Upper lobe of left lung (tissue), 6 donors: ENCODE data around the gene CRIP3. TPM values are rescaled to one million over a fixed set of nuclear protein-coding genes. Genes with fewer than 3 reads are reported as not detected.

ENCODE experiments used
- ATAC-seq, 2 donors: fragments of 200-7000 bp; cut with Tn5 transposase; one replicate each; pipeline ENCODE4 v1.9.1; 2022; ENCODE audit warnings: mild to moderate bottlenecking in 2 of 2, moderate library complexity in 2 of 2; ENCODE audit not compliant: low FRiP score in 2 of 2
- DNase-seq, 2 donors: peaks; one replicate each; pipeline ENCODE4 v3.0.0-alpha.2; 2019 to 2020
- H3K27ac ChIP-seq, 4 donors: fragments of 200-600 bp; sonication (generic); one replicate each; pipeline ENCODE4 v1.5.1; 2016 to 2019
- H3K27me3 ChIP-seq, 4 donors: fragments of 200-600 bp; sonication (generic); one replicate each; pipeline ENCODE4 v1.5.1; 2017 to 2019
- H3K36me3 ChIP-seq, 4 donors: fragments of 200-600 bp; sonication (generic); one replicate each; pipeline ENCODE4 v1.5.1; 2016 to 2019
- H3K4me1 ChIP-seq, 4 donors: fragments of 200-600 bp; sonication (generic); one replicate each; pipeline ENCODE4 v1.5.1; 2018 to 2019
- H3K4me3 ChIP-seq, 4 donors: fragments of 200-600 bp; sonication (generic); one replicate each; pipeline ENCODE4 v1.5.1; 2017 to 2019; ENCODE audit warnings: mild to moderate bottlenecking in 2 of 4, moderate library complexity in 1 of 4
- H3K9me3 ChIP-seq, 4 donors: fragments of 200-600 bp; sonication (generic); one replicate each; pipeline ENCODE4 v1.5.1; 2018 to 2019
- CTCF ChIP-seq, 6 experiments: fragments of 450-650 bp in 4 of 6; fragments of 200-600 bp in 2 of 6; sonication (generic) in 2 of 6; IDR thresholded peaks; one replicate each; pipeline ENCODE4 v1.5.1; 2016 to 2019; ENCODE audit warnings: antibody characterized with exemption in 6 of 6
- EP300 ChIP-seq, 4 donors: sonication (generic); formaldehyde crosslinking; IDR thresholded peaks; one replicate each; pipeline ENCODE4 v1.5.1; 2017; ENCODE audit warnings: antibody characterized with exemption in 4 of 4, control low read depth in 2 of 4
- POLR2A ChIP-seq, 4 donors: fragments of 450-650 bp; IDR thresholded peaks; one replicate each; pipeline ENCODE4 v1.5.1; 2016 to 2017; ENCODE audit warnings: antibody characterized with exemption in 4 of 4, mild to moderate bottlenecking in 2 of 4
- POLR2AphosphoS5 ChIP-seq, 2 donors: sonication (generic); formaldehyde crosslinking; IDR thresholded peaks; one replicate each; pipeline ENCODE4 v1.5.1; 2017; ENCODE audit warnings: antibody characterized with exemption in 2 of 2
- WGBS, 2 donors: methylation state at CpG; one replicate each; pipeline ENCODE4 v1.1.5; 2017 to 2018; 5-methylcytosine and 5-hydroxymethylcytosine counted together
- total RNA-seq, 6 donors: library from RNA; depleted of rRNA in 4 of 6; stranded (reverse); fragments of >200 nt in 4 of 6; gene quantifications; one replicate each; pipeline versions ENCODE4 v1.1.0 to v1.2.1, GENCODE V29; 2016 to 2021
- donor health status: DM: no; HTN: no; CAD: no; lungs with moderate emphysema.
- donor health status: DM: no; HTN: yes; CAD: no; lungs with severe emphysema.

Gene CRIP3
- total RNA-seq, 6 donors from 2014 or later, result 1.5 TPM; not detected in 5

- H3K27ac ChIP-seq, result no peak overlapping the region
- ATAC-seq (peak in 1 of 2 donors; percentile 54), DNase-seq (peak in 1 of 2 donors; percentile 88)
- TF ChIP-seq EP300 (IDR thresholded peaks at IDR 0.05) (no peak), POLR2AphosphoS5 (IDR thresholded peaks at IDR 0.05) (no peak), POLR2A (IDR thresholded peaks at IDR 0.05) (no peak), CTCF (IDR thresholded peaks at IDR 0.05) (no peak)
- H3K4me3 ChIP-seq, result peak overlapping the region in 3 of 4 donors; percentile 31 to 41 (median 40)
- H3K9me3 ChIP-seq, result no peaks in the 10 kb centered on the region
- peaks cover 0 to 6% (median 1%) of the 10 kb centered on the region in 4 donors for H3K27me3 ChIP-seq
- 5 to 7% methylated on average over 28 to 40 of the region's 44 CpGs for WGBS, 2 donors
- H3K4me1 ChIP-seq, result peaks cover 11 to 25% (median 15%) of the 10 kb centered on the region in 4 donors
- no peaks in the 10 kb centered on the region for H3K36me3 ChIP-seq
These were observed 39.2 kb downstream of the CRIP3 start for GRCh38 chr6:43269273-43270007.

- no peak overlapping the region for H3K4me3 ChIP-seq
- ATAC-seq (no peak), DNase-seq (no peak)
- H3K4me1 ChIP-seq, result peaks cover 11 to 25% (median 15%) of the 10 kb centered on the region in 4 donors
- peaks cover 0 to 4% (median 0%) of the 10 kb centered on the region in 4 donors for H3K27me3 ChIP-seq
- TF ChIP-seq POLR2A (IDR thresholded peaks at IDR 0.05) (no peak), CTCF (IDR thresholded peaks at IDR 0.05) (no peak), EP300 (IDR thresholded peaks at IDR 0.05) (no peak)
- no peaks in the 10 kb centered on the region for H3K9me3 ChIP-seq
- H3K27ac ChIP-seq, result no peak overlapping the region
- H3K36me3 ChIP-seq, result no peaks in the 10 kb centered on the region
- WGBS, 2 donors, result 66 to 74% methylated on average over 10 of the region's 10 CpGs
These were observed 39.8 kb downstream of the CRIP3 start for GRCh38 chr6:43268782-43269272.

DNA sequence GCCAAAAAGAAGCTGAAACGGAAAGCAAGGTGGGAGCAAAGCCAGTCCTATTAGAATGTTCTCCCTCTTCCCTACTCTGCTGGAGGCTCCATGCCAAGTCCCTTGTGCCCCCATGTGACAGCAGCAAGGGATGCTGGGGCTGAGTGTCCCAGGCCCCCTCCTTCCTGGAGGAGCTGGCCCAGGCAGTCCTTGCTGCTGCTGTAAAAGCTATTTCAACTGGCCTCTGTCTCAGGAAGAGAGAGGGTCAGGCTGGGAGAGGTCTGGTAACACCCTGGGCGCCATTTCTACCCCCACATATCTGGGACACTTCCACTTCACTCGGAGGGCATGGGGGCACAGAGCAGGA is 40.3 kb downstream of the CRIP3 start:
- ATAC-seq, result no peak
- 52 to 62% methylated on average over 2 to 3 of the region's 3 CpGs for WGBS, 2 donors
- DNase-seq, result no peak
- Histone ChIP-seq H3K27me3 (peaks cover 0 to 4% (median 0%) of the 10 kb centered on the region in 4 donors), H3K36me3 (no peaks in the 10 kb centered on the region), H3K4me1 (peaks cover 11 to 25% (median 15%) of the 10 kb centered on the region in 4 donors), H3K9me3 (no peaks in the 10 kb centered on the region), H3K27ac (no peak overlapping the region), H3K4me3 (no peak overlapping the region)
- TF ChIP-seq POLR2A (IDR thresholded peaks at IDR 0.05) (no peak), POLR2AphosphoS5 (IDR thresholded peaks at IDR 0.05) (no peak), CTCF (IDR thresholded peaks at IDR 0.05) (no peak), EP300 (IDR thresholded peaks at IDR 0.05) (no peak)

DNA sequence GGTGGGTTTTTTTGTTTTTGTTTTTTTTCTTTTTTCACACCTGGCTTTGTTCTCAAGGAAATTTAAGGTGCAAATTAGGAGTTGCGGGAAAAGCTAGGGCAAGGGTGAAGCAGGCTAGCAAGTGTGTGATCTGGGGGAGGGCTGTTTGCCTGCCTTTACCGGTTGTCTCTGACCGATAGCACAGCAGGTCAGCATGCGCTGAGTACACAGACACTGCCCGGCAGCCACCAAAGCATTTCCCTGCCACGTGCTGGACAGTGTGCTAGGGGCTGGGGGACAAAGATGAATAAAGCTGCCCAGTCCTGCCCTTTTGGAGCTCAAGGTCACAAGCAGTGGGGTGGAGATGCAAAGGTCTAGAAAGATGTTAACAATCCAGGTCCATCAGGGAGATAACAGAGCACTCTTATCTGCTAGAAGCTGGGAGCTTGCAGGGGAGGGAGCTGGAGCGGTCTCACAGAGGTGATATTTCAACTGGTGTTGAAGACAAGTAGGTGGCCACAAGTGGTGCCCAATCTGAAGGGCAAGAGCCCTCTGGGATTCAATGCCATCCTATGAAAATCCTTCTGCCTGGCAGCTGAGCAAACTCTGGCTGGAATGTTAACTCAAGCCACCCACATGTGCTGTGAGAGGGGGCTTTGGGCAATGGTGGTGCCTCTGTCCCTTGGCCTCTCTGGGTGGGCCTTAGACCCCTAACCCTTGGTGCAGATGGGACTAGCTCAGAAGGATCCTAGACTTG is 40.8 kb downstream of the CRIP3 start:
- DNase-seq (no peak), ATAC-seq (no peak)
- Histone ChIP-seq H3K27ac (no peak overlapping the region), H3K9me3 (no peaks in the 10 kb centered on the region), H3K4me3 (no peak overlapping the region), H3K36me3 (no peaks in the 10 kb centered on the region), H3K27me3 (peaks cover 0 to 4% (median 0%) of the 10 kb centered on the region in 4 donors), H3K4me1 (peaks cover 11 to 25% (median 15%) of the 10 kb centered on the region in 4 donors)
- 82 to 85% methylated on average over 7 of the region's 7 CpGs for WGBS, 2 donors
- TF ChIP-seq POLR2AphosphoS5 (IDR thresholded peaks at IDR 0.05), result no peak
- no peak for TF ChIP-seq CTCF (IDR thresholded peaks at IDR 0.05)
- TF ChIP-seq EP300 (IDR thresholded peaks at IDR 0.05), result no peak
- no peak for TF ChIP-seq POLR2A (IDR thresholded peaks at IDR 0.05)
